ENCODE measurements around the gene TMEM150B.
A peak's percentile ranks its signal among the peaks of the same experiment; 100 is the strongest.

TMEM150B gene

GRCh38 chr19:55346725-55347441, 21.7 kb upstream of the TMEM150B start:
- no peak overlapping the region for H3K27ac Mint-ChIP-seq
- TF ChIP-seq CTCF (IDR thresholded peaks at IDR 0.05): no peak
- H3K36me3 Mint-ChIP-seq (ENCODE audit: low read depth): peaks cover 24% of the 10 kb centered on the region
- no peaks in the 10 kb centered on the region for H3K9me3 Mint-ChIP-seq
- H3K27me3 Mint-ChIP-seq (ENCODE audit: low read depth, poor library complexity): peaks cover 14% of the 10 kb centered on the region
- no peak overlapping the region for H3K4me3 Mint-ChIP-seq
- no peak for DNase-seq
- H3K4me1 Mint-ChIP-seq: peaks cover 51% of the 10 kb centered on the region

- Mint-ChIP-seq H3K9me3 (no peaks in the 10 kb centered on the region), H3K27me3 (ENCODE audit: low read depth, poor library complexity) (peaks cover 6% of the 10 kb centered on the region), H3K4me1 (peaks cover 50% of the 10 kb centered on the region), H3K4me3 (no peak overlapping the region), H3K27ac (no peak overlapping the region), H3K36me3 (ENCODE audit: low read depth) (peaks cover 29% of the 10 kb centered on the region)
- no peak for DNase-seq
- TF ChIP-seq CTCF (IDR thresholded peaks at IDR 0.05): no peak
Observed at GRCh38 chr19:55345818-55346724, 20.9 kb upstream of the TMEM150B start.

DNA sequence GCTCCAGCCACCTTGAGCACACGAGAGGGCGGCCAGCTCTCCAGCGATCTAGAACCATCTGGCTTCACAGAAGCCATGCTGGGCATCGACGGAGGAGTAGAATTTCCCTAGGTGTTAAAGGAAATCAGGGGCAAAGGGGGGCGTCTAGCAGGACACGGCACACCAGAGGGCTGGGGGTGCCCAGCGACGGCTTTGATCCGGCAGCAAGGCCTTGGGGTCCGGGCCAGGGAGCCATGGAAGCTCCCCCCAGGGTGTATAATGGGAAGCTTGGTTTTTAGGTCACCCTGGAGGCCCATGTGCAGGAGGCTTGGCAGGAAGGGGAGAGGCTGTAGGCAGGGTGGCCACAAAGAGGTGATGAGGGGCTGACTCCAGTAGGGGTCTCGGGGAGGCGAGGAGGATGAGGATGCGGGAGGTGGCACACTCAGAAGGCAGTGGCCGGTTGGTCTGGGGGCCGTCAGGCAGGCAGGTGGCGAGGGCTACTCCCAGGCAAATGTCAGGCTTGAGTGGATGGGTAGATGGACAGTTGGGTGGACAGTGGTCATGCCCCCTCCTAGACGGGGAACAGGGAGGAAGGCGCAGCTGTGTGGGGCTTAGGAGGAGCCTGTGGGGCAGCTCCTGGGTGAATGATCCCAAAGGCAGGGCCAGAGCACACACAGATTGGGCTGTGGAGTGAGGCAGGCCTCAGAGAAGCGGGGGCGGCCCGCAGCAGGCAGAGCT, 20.1 kb upstream of the TMEM150B start:
- H3K27ac Mint-ChIP-seq: peak overlapping the region; percentile 34
- no peak for DNase-seq

GRCh38 chr19:55344444-55344843, 19.3 kb upstream of the TMEM150B start:
- H3K36me3 Mint-ChIP-seq (ENCODE audit: low read depth): peaks cover 29% of the 10 kb centered on the region
- no peaks in the 10 kb centered on the region for H3K9me3 Mint-ChIP-seq
- no peak for TF ChIP-seq CTCF (IDR thresholded peaks at IDR 0.05)
- DNase-seq: no peak
- H3K27me3 Mint-ChIP-seq (ENCODE audit: low read depth, poor library complexity): no peaks in the 10 kb centered on the region
- peaks cover 44% of the 10 kb centered on the region for H3K4me1 Mint-ChIP-seq
- no peak overlapping the region for H3K4me3 Mint-ChIP-seq
- no peak overlapping the region for H3K27ac Mint-ChIP-seq

More for the DNA sequence above, 20.1 kb upstream of the TMEM150B start:
- no peaks in the 10 kb centered on the region for H3K27me3 Mint-ChIP-seq (ENCODE audit: low read depth, poor library complexity)
- H3K4me1 Mint-ChIP-seq: peaks cover 46% of the 10 kb centered on the region
- peaks cover 29% of the 10 kb centered on the region for H3K36me3 Mint-ChIP-seq (ENCODE audit: low read depth)
- no peaks in the 10 kb centered on the region for H3K9me3 Mint-ChIP-seq
- TF ChIP-seq CTCF (IDR thresholded peaks at IDR 0.05): no peak
- H3K4me3 Mint-ChIP-seq: no peak overlapping the region

DNA sequence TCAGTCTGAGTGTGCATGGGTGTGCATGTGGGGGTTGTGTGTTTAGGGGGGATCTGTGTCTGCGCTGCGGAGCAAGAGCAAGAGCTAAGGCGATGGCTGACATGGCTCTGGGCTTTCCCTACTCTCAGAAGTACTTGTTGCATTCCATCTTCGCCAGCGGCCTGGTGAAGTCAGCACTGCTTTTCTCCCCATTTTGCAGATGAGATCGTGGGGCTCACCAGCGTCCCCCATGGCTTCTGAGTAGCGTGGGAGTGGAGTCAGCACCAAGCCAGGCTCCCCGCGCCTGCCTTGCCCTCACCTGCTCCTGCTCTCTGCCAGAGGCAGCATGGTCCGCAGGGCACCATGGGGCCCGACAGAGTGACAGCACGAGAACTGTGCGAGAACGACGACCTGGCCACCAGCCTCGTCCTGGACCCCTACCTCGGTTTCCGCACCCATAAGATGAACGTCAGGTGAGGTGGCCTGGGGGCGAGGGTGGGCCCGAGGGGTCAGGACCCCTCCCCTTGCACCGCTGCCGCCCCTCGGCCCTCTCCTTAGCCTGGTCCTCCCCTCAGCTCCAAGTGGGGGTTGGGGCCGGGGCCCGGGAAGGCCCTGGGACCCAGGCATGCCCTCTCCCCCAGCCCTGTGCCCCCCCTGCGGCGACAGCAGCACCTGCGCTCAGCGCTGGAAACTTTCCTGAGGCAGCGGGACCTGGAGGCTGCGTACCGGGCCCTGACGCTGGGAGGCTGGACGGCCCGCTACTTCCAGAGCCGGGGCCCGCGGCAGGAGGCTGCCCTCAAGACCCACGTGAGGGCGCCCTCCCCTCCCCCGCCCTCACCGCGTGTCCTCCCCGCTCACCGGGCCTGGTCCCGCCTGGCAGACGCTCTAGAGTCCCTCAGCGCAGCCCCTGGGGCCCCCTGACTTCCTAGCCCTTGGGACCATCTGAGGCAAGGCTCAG, 16.7 kb upstream of the TMEM150B start:
- Mint-ChIP-seq H3K36me3 (ENCODE audit: low read depth) (peaks cover 29% of the 10 kb centered on the region), H3K27me3 (ENCODE audit: low read depth, poor library complexity) (peaks cover 8% of the 10 kb centered on the region), H3K27ac (no peak overlapping the region), H3K4me1 (peaks cover 34% of the 10 kb centered on the region), H3K4me3 (peak overlapping the region; percentile 96), H3K9me3 (no peaks in the 10 kb centered on the region)
- no peak for TF ChIP-seq CTCF (IDR thresholded peaks at IDR 0.05)
- no peak for DNase-seq
